ENCODE results near the gene PFDN1. TPM values are rescaled to one million over a fixed set of nuclear protein-coding genes. Genes with fewer than 3 reads are reported as not detected.

Gene PFDN1
- total RNA-seq, 1 experiment from 2014 or later, result 49.8 TPM

- no peak overlapping the region for H3K9ac ChIP-seq (ENCODE audit: low read length)
- no peak overlapping the region for H3K4me2 ChIP-seq (ENCODE audit: low read depth, low read length, poor library complexity, severe bottlenecking)
- no peaks in the 10 kb centered on the region for H3K27me3 ChIP-seq (ENCODE audit: low read length)
- H3K79me2 ChIP-seq (ENCODE audit: low read length), result no peaks in the 10 kb centered on the region
- H4K20me1 ChIP-seq (ENCODE audit: insufficient read depth, low read depth, low read length), result no peaks in the 10 kb centered on the region
- H3K9me2 ChIP-seq (replicated peaks; ENCODE audit: insufficient read depth, low read length), result no peaks in the 10 kb centered on the region
- H3K9me3 ChIP-seq (ENCODE audit: low read length), result no peaks in the 10 kb centered on the region
- no peak overlapping the region for H2AFZ ChIP-seq (ENCODE audit: low read length)
- H3K4me1 ChIP-seq (ENCODE audit: low read length), result no peaks in the 10 kb centered on the region
- no peak overlapping the region for H3K27ac ChIP-seq (ENCODE audit: low read length)
- H3K4me3 ChIP-seq (ENCODE audit: low read length), result no peak overlapping the region
- no peaks in the 10 kb centered on the region for H3K36me3 ChIP-seq (ENCODE audit: insufficient read depth, low read length)
- no peak for DNase-seq
Measured at GRCh38 chr5:140324617-140325241, 21.8 kb upstream of the PFDN1 start.

DNA sequence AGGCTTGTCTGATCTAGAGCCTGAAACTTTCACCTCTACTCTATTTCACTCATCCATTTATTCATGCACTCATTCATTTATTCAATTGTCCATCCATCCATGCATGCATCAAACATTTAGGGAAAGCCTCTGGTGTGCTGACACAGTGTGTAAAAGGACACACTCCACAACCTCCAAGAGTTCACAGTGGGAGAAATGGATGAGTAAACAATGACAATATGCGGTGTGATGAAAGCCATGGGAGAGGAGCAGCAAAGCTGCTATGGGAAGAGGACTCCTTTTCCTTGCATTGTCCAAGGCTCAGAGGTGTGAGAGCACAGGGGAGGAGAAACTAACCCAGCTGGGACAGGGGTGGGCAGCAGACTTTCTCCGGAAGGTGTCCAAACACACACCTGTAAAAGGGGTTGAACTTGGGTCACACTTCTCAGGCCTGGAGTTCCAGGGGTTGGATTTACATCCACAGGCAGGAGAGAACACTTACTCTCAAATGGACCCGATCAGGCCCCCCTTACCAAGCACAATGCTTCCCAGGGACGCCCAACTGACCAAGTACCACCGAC is 21.2 kb upstream of the PFDN1 start:
- no peaks in the 10 kb centered on the region for H3K79me2 ChIP-seq (ENCODE audit: low read length)
- no peak for DNase-seq
- H3K4me1 ChIP-seq (ENCODE audit: low read length), result no peaks in the 10 kb centered on the region
- no peak overlapping the region for H3K9ac ChIP-seq (ENCODE audit: low read length)
- H3K9me3 ChIP-seq (ENCODE audit: low read length), result no peaks in the 10 kb centered on the region
- H3K9me2 ChIP-seq (replicated peaks; ENCODE audit: insufficient read depth, low read length), result no peaks in the 10 kb centered on the region
- H3K4me2 ChIP-seq (ENCODE audit: low read depth, low read length, poor library complexity, severe bottlenecking), result no peak overlapping the region
- no peaks in the 10 kb centered on the region for H3K36me3 ChIP-seq (ENCODE audit: insufficient read depth, low read length)
- no peak overlapping the region for H3K27ac ChIP-seq (ENCODE audit: low read length)
- no peak overlapping the region for H2AFZ ChIP-seq (ENCODE audit: low read length)
- H4K20me1 ChIP-seq (ENCODE audit: insufficient read depth, low read depth, low read length), result no peaks in the 10 kb centered on the region
- H3K27me3 ChIP-seq (ENCODE audit: low read length), result no peaks in the 10 kb centered on the region
- no peak overlapping the region for H3K4me3 ChIP-seq (ENCODE audit: low read length)

DNA sequence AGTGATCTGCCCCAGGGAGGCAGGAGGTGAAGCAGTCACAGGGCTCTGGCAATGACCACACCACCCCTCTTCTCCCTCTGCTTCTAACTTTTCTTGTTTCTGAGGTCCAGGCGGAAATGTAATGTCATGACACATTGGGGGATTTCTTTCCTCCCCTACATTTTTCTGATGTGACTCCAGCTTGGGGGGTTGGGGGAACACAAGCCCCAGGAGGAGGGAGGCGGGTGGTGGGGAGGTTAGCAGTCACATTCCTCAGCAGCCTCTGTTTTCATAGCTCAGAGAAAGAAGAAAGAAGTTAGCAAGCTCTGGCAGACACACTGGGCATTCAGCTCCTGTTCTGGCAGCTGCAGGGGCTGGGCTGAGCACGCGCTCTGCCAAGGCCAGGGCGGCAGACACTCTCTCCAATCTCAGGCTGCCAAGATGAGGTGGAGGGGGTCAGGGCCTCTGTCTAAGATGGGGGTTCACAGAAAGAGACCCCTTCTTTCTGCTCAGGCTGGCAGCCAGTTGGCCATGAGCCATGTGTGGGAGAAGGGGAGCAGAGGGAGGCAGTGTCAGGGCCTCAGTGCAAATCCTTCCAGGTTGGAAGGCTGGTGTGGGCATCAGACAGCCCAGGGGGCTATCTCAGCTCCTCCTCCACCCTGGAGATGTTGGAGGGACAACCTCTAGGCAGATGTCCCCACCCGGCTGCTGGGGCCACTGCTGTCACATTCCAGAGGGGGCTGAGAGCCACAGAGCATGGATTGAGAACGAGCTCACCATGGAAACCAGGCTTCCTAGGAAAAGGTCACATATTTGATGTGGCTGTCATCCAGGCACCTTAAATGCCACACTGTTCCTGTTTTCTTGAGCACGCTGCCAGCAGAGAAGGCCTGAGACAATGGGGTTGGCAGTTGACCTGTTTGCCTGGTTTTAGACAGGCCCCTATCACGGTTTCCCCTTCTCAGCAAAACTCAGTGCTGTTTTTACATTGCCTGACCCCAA is 20.1 kb upstream of the PFDN1 start:
- H3K9ac ChIP-seq (ENCODE audit: low read length), result no peak overlapping the region
- no peaks in the 10 kb centered on the region for H3K36me3 ChIP-seq (ENCODE audit: insufficient read depth, low read length)
- DNase-seq, result no peak
- no peaks in the 10 kb centered on the region for H4K20me1 ChIP-seq (ENCODE audit: insufficient read depth, low read depth, low read length)
- no peak overlapping the region for H3K4me3 ChIP-seq (ENCODE audit: low read length)
- H3K27me3 ChIP-seq (ENCODE audit: low read length), result no peaks in the 10 kb centered on the region
- no peak overlapping the region for H2AFZ ChIP-seq (ENCODE audit: low read length)
- no peaks in the 10 kb centered on the region for H3K4me1 ChIP-seq (ENCODE audit: low read length)
- H3K9me3 ChIP-seq (ENCODE audit: low read length), result no peaks in the 10 kb centered on the region
- no peaks in the 10 kb centered on the region for H3K9me2 ChIP-seq (replicated peaks; ENCODE audit: insufficient read depth, low read length)
- H3K27ac ChIP-seq (ENCODE audit: low read length), result no peak overlapping the region
- no peak overlapping the region for H3K4me2 ChIP-seq (ENCODE audit: low read depth, low read length, poor library complexity, severe bottlenecking)
- H3K79me2 ChIP-seq (ENCODE audit: low read length), result no peaks in the 10 kb centered on the region

- Histone ChIP-seq H3K4me3 (ENCODE audit: low read length) (no peak overlapping the region), H3K27ac (ENCODE audit: low read length) (no peak overlapping the region), H3K9me2 (replicated peaks; ENCODE audit: insufficient read depth, low read length) (no peaks in the 10 kb centered on the region), H3K36me3 (ENCODE audit: insufficient read depth, low read length) (no peaks in the 10 kb centered on the region), H3K79me2 (ENCODE audit: low read length) (no peaks in the 10 kb centered on the region), H4K20me1 (ENCODE audit: insufficient read depth, low read depth, low read length) (no peaks in the 10 kb centered on the region), H3K27me3 (ENCODE audit: low read length) (no peaks in the 10 kb centered on the region), H3K9me3 (ENCODE audit: low read length) (no peaks in the 10 kb centered on the region), H3K4me2 (ENCODE audit: low read depth, low read length, poor library complexity, severe bottlenecking) (no peak overlapping the region), H2AFZ (ENCODE audit: low read length) (no peak overlapping the region), H3K9ac (ENCODE audit: low read length) (no peak overlapping the region), H3K4me1 (ENCODE audit: low read length) (no peaks in the 10 kb centered on the region)
- no peak for DNase-seq
Measured at GRCh38 chr5:140321796-140322195, 18.9 kb upstream of the PFDN1 start.

- no peak overlapping the region for H3K4me2 ChIP-seq (ENCODE audit: low read depth, low read length, poor library complexity, severe bottlenecking)
- no peak overlapping the region for H3K4me3 ChIP-seq (ENCODE audit: low read length)
- no peak overlapping the region for H2AFZ ChIP-seq (ENCODE audit: low read length)
- no peaks in the 10 kb centered on the region for H3K27me3 ChIP-seq (ENCODE audit: low read length)
- H4K20me1 ChIP-seq (ENCODE audit: insufficient read depth, low read depth, low read length), result no peaks in the 10 kb centered on the region
- no peaks in the 10 kb centered on the region for H3K4me1 ChIP-seq (ENCODE audit: low read length)
- H3K27ac ChIP-seq (ENCODE audit: low read length), result no peak overlapping the region
- no peaks in the 10 kb centered on the region for H3K36me3 ChIP-seq (ENCODE audit: insufficient read depth, low read length)
- no peaks in the 10 kb centered on the region for H3K79me2 ChIP-seq (ENCODE audit: low read length)
- no peaks in the 10 kb centered on the region for H3K9me2 ChIP-seq (replicated peaks; ENCODE audit: insufficient read depth, low read length)
- no peaks in the 10 kb centered on the region for H3K9me3 ChIP-seq (ENCODE audit: low read length)
- H3K9ac ChIP-seq (ENCODE audit: low read length), result no peak overlapping the region
- DNase-seq, result no peak
Measured at GRCh38 chr5:140319833-140320232, 16.9 kb upstream of the PFDN1 start.

DNA sequence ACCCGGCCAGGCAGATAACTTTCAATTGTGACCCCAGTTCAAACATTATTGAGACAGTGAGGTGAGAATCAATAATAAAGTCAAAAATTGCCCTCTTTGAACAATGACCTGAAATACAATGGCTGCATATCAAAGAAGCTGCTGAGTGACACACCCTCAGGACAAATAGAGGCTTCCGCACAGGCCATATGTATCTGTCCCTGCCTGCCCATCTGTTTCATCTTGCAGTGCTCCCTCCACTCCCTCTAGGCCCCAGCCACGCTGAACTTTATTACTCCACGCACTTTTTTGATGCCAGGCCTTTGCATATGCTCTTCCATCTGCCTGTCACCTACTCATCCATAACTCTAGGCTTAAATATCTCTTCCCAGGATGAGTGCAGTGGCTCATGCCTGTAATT is 15.9 kb upstream of the PFDN1 start:
- Histone ChIP-seq H3K4me2 (ENCODE audit: low read depth, low read length, poor library complexity, severe bottlenecking) (no peak overlapping the region), H3K79me2 (ENCODE audit: low read length) (no peaks in the 10 kb centered on the region), H3K4me3 (ENCODE audit: low read length) (no peak overlapping the region), H3K9me3 (ENCODE audit: low read length) (no peaks in the 10 kb centered on the region), H2AFZ (ENCODE audit: low read length) (no peak overlapping the region), H3K9me2 (replicated peaks; ENCODE audit: insufficient read depth, low read length) (no peaks in the 10 kb centered on the region), H3K27ac (ENCODE audit: low read length) (no peak overlapping the region), H4K20me1 (ENCODE audit: insufficient read depth, low read depth, low read length) (no peaks in the 10 kb centered on the region), H3K27me3 (ENCODE audit: low read length) (no peaks in the 10 kb centered on the region), H3K9ac (ENCODE audit: low read length) (no peak overlapping the region), H3K36me3 (ENCODE audit: insufficient read depth, low read length) (no peaks in the 10 kb centered on the region), H3K4me1 (ENCODE audit: low read length) (no peaks in the 10 kb centered on the region)
- DNase-seq, result no peak

GRCh38 chr5:140317859-140318258 is 15.0 kb upstream of the PFDN1 start:
- H3K27ac ChIP-seq (ENCODE audit: low read length), result no peak overlapping the region
- no peaks in the 10 kb centered on the region for H3K27me3 ChIP-seq (ENCODE audit: low read length)
- H3K4me2 ChIP-seq (ENCODE audit: low read depth, low read length, poor library complexity, severe bottlenecking), result no peak overlapping the region
- H3K4me3 ChIP-seq (ENCODE audit: low read length), result no peak overlapping the region
- no peaks in the 10 kb centered on the region for H3K79me2 ChIP-seq (ENCODE audit: low read length)
- DNase-seq, result no peak
- no peaks in the 10 kb centered on the region for H3K9me3 ChIP-seq (ENCODE audit: low read length)
- H3K36me3 ChIP-seq (ENCODE audit: insufficient read depth, low read length), result no peaks in the 10 kb centered on the region
- peaks cover 3% of the 10 kb centered on the region for H3K4me1 ChIP-seq (ENCODE audit: low read length)
- H2AFZ ChIP-seq (ENCODE audit: low read length), result no peak overlapping the region
- no peaks in the 10 kb centered on the region for H4K20me1 ChIP-seq (ENCODE audit: insufficient read depth, low read depth, low read length)
- no peaks in the 10 kb centered on the region for H3K9me2 ChIP-seq (replicated peaks; ENCODE audit: insufficient read depth, low read length)
- H3K9ac ChIP-seq (ENCODE audit: low read length), result no peak overlapping the region

- no peak for DNase-seq
- H3K9me3 ChIP-seq (ENCODE audit: low read length), result no peaks in the 10 kb centered on the region
- H3K4me1 ChIP-seq (ENCODE audit: low read length), result peaks cover 11% of the 10 kb centered on the region
- no peak overlapping the region for H3K9ac ChIP-seq (ENCODE audit: low read length)
- no peaks in the 10 kb centered on the region for H3K36me3 ChIP-seq (ENCODE audit: insufficient read depth, low read length)
- H3K27ac ChIP-seq (ENCODE audit: low read length), result no peak overlapping the region
- H3K79me2 ChIP-seq (ENCODE audit: low read length), result no peaks in the 10 kb centered on the region
- H3K27me3 ChIP-seq (ENCODE audit: low read length), result no peaks in the 10 kb centered on the region
- no peak overlapping the region for H2AFZ ChIP-seq (ENCODE audit: low read length)
- H3K4me3 ChIP-seq (ENCODE audit: low read length), result no peak overlapping the region
- no peak overlapping the region for H3K4me2 ChIP-seq (ENCODE audit: low read depth, low read length, poor library complexity, severe bottlenecking)
- no peaks in the 10 kb centered on the region for H3K9me2 ChIP-seq (replicated peaks; ENCODE audit: insufficient read depth, low read length)
- H4K20me1 ChIP-seq (ENCODE audit: insufficient read depth, low read depth, low read length), result no peaks in the 10 kb centered on the region
Measured at GRCh38 chr5:140312791-140313189, 9.9 kb upstream of the PFDN1 start.

Measured in Karpas-422 (cell line).